SH-SY5Y (cell line): ENCODE data around the gene MFSD1.

ENCODE experiments used
- GATA2 ChIP-seq: IDR thresholded peaks from 2 replicates; pipeline ENCODE4 v1.6.1; 2011; ENCODE audit warnings: mild to moderate bottlenecking, low read depth, low read length
- GATA3 ChIP-seq: IDR thresholded peaks from 2 replicates; pipeline ENCODE4 v1.6.1; 2011; ENCODE audit warnings: low read depth, mild to moderate bottlenecking, low read length, moderate library complexity

DNA sequence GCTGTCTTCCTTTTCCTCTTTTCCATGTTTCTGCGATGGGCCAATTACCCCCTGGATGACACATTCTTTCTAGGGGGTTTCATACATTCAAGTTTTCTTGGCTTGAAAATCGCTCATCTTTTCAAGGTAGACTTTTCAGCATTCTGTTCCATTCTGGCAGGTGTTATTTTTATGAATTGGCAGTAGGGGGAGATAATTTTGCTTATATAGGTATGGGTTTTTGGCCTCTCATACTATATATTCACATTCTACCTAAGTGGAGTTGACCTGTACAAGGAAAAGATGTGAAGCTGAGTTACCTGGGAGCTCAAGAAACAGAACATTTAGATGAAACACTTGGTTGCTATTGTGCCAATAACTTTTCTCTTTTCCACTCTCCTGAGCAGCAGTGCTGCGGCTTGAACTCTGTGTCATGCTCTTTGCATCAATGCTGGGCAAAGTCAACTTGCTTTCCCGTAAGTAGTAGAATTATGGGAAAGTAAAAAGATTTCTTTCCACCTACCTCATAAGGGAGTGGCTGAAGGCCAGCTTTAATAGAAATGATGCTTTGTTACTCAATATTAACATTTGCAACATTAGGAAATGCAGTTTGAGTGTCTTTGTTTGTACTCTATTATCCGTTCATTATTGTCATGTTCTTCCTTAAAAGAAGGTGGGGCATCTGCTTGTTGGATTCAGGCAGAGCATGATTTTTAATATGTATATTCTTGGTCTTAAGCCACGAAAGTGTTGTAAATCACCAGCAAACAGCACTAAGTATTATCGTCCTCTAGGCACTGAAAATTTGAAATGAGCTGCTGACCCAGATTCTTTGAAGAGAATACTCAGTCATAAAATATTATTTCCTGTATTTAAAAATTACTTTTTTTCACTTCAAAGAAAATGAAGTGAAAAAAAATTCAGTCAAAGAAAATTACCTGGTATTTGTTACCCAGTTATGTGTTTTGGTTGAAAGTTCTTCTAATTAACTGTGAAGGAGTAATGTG is 27.7 kb upstream of the MFSD1 start:
- TF ChIP-seq GATA2 = no peak
- no peak for TF ChIP-seq GATA3
